ENCODE measurements around the gene WNK3. TPM values are rescaled to one million over a fixed set of nuclear protein-coding genes. Genes with fewer than 3 reads are reported as not detected.

WNK3 gene
- total RNA-seq, 2 experiments from 2014 or later, result 0.17 TPM; not detected in 1

GRCh38 chrX:54213603-54214002 is 144.2 kb downstream of the WNK3 start:
- Histone ChIP-seq H2AFZ (ENCODE audit: low read length) (no peak overlapping the region), H3K4me3 (ENCODE audit: low read depth, low read length, poor library complexity, severe bottlenecking) (no peak overlapping the region), H3K4me2 (ENCODE audit: low read length) (no peak overlapping the region), H3K27ac (ENCODE audit: low read depth, low read length, poor library complexity, severe bottlenecking) (no peak overlapping the region), H3K9me3 (ENCODE audit: low read length) (no peaks in the 10 kb centered on the region), H4K20me1 (ENCODE audit: insufficient read depth, low read length) (no peaks in the 10 kb centered on the region), H3K79me2 (ENCODE audit: insufficient read depth, low read depth, low read length) (no peaks in the 10 kb centered on the region), H3K36me3 (ENCODE audit: insufficient read depth, low read length) (no peaks in the 10 kb centered on the region), H3K9me2 (ENCODE audit: insufficient read depth, low read length) (no peaks in the 10 kb centered on the region), H3K4me1 (ENCODE audit: insufficient read depth, low read length, poor library complexity, severe bottlenecking) (no peaks in the 10 kb centered on the region)
- no peak for DNase-seq (ENCODE audit: low spot score)
- ChIA-PET POLR2A (interaction anchor here (0.7 kb wide), 1 partner anchor 505 kb away, joined by 4 read pairs; no protein-coding TSS in a partner anchor), CTCF (ENCODE audit: unreplicated experiment) (no interaction called here)
- TF ChIP-seq CTCF (conservative IDR thresholded peaks at IDR 0.05; ENCODE audit: low read length) (no peak), EZH2phosphoT487 (IDR thresholded peaks at IDR 0.05; ENCODE audit: borderline replicate concordance, low read depth, low read length) (no peak)
- BruUV-seq (replicated peaks), result no TSS peak
- intact Hi-C loops (cut with micrococcal nuclease; ENCODE audit: unreplicated experiment), result no loop called here

- BruUV-seq (replicated peaks), result no TSS peak
- H2AFZ ChIP-seq (ENCODE audit: low read length), result no peak overlapping the region
- ChIA-PET POLR2A (no interaction called here), CTCF (ENCODE audit: unreplicated experiment) (no interaction called here)
- DNase-seq (ENCODE audit: low spot score), result no peak
- TF ChIP-seq CTCF (conservative IDR thresholded peaks at IDR 0.05; ENCODE audit: low read length) (no peak), EZH2phosphoT487 (IDR thresholded peaks at IDR 0.05; ENCODE audit: borderline replicate concordance, low read depth, low read length) (no peak)
- H3K36me3 ChIP-seq (ENCODE audit: insufficient read depth, low read length), result no peaks in the 10 kb centered on the region
- no peaks in the 10 kb centered on the region for H4K20me1 ChIP-seq (ENCODE audit: insufficient read depth, low read length)
- no peaks in the 10 kb centered on the region for H3K9me2 ChIP-seq (ENCODE audit: insufficient read depth, low read length)
- H3K79me2 ChIP-seq (ENCODE audit: insufficient read depth, low read depth, low read length), result no peaks in the 10 kb centered on the region
- H3K4me2 ChIP-seq (ENCODE audit: low read length), result no peak overlapping the region
- H3K4me1 ChIP-seq (ENCODE audit: insufficient read depth, low read length, poor library complexity, severe bottlenecking), result no peaks in the 10 kb centered on the region
- no peak overlapping the region for H3K27ac ChIP-seq (ENCODE audit: low read depth, low read length, poor library complexity, severe bottlenecking)
- H3K9me3 ChIP-seq (ENCODE audit: low read length), result no peaks in the 10 kb centered on the region
- intact Hi-C loops (cut with micrococcal nuclease; ENCODE audit: unreplicated experiment), result no loop called here
- H3K4me3 ChIP-seq (ENCODE audit: low read depth, low read length, poor library complexity, severe bottlenecking), result no peak overlapping the region
Measured at GRCh38 chrX:54208531-54208930, 149.3 kb downstream of the WNK3 start.

GRCh38 chrX:54198262-54198661 is 159.6 kb downstream of the WNK3 start:
- POLR2A ChIA-PET, result interaction anchor here (1.0 kb wide), 1 partner anchor 129 kb away, joined by 3 read pairs; no protein-coding TSS in a partner anchor
- BruUV-seq (replicated peaks), result no TSS peak

More at GRCh38 chrX:54198262-54198661, 159.6 kb downstream of the WNK3 start:
- Histone ChIP-seq H3K4me3 (ENCODE audit: low read depth, low read length, poor library complexity, severe bottlenecking) (no peak overlapping the region), H3K4me2 (ENCODE audit: low read length) (no peak overlapping the region), H4K20me1 (ENCODE audit: insufficient read depth, low read length) (no peaks in the 10 kb centered on the region), H3K4me1 (ENCODE audit: insufficient read depth, low read length, poor library complexity, severe bottlenecking) (no peaks in the 10 kb centered on the region), H3K79me2 (ENCODE audit: insufficient read depth, low read depth, low read length) (no peaks in the 10 kb centered on the region), H3K36me3 (ENCODE audit: insufficient read depth, low read length) (no peaks in the 10 kb centered on the region), H3K9me2 (ENCODE audit: insufficient read depth, low read length) (no peaks in the 10 kb centered on the region), H2AFZ (ENCODE audit: low read length) (no peak overlapping the region), H3K9me3 (ENCODE audit: low read length) (no peaks in the 10 kb centered on the region), H3K27ac (ENCODE audit: low read depth, low read length, poor library complexity, severe bottlenecking) (no peak overlapping the region)
- intact Hi-C loops (cut with micrococcal nuclease; ENCODE audit: unreplicated experiment), result no loop called here
- CTCF ChIA-PET (ENCODE audit: unreplicated experiment), result no interaction called here
- TF ChIP-seq CTCF (conservative IDR thresholded peaks at IDR 0.05; ENCODE audit: low read length), result no peak
- no peak for TF ChIP-seq EZH2phosphoT487 (IDR thresholded peaks at IDR 0.05; ENCODE audit: borderline replicate concordance, low read depth, low read length)
- no peak for DNase-seq (ENCODE audit: low spot score)
